GM23248 (cell line): ENCODE measurements around the gene ABCB1.

ENCODE experiments used
- EZH2 ChIP-seq: fragments of 200-600 bp; sonication (generic); IDR thresholded peaks from 2 replicates; pipeline ENCODE4 v1.6.1; 2018; ENCODE audit warnings: antibody characterized with exemption, mild to moderate bottlenecking; ENCODE audit not compliant: insufficient read depth, poor library complexity, severe bottlenecking
- EZH2phosphoT487 ChIP-seq: fragments of 200-600 bp; sonication (generic); IDR thresholded peaks from 2 replicates; pipeline ENCODE4 v1.6.1; 2018; ENCODE audit warnings: antibody characterized with exemption, moderate library complexity, mild to moderate bottlenecking, low read depth; ENCODE audit not compliant: insufficient read depth

GRCh38 chr7:87476179-87476557 lies 124.5 kb downstream of the ABCB1 start:
- TF ChIP-seq EZH2phosphoT487 = no peak
- no peak for TF ChIP-seq EZH2
